Common myeloid progenitor, CD34-positive (primary cell): ENCODE data around the gene ZNF180.
"Not testable (repeated sequence)": the region's sequence is repeated elsewhere in the genome, so short reads cannot be mapped to it uniquely, and the experiment has no call there.

Experiments used
- CTCF ChIA-PET: fragments of 350-600 bp; sonication (Branson Sonifier 250); formaldehyde crosslinking; loops from one replicate; lab custom pipeline; 2021; ENCODE audit warnings: antibody characterized with exemption; lab: Charles Lee
- POLR2A ChIA-PET: fragments of 350-600 bp; sonication (Branson Sonifier 250); formaldehyde crosslinking; loops from one replicate; lab custom pipeline; 2021; ENCODE audit warnings: antibody characterized with exemption; lab: Charles Lee
- DNase-seq, 3 donors: peaks; one replicate each; pipeline versions ENCODE4 v3.0.0 to v3.0.0-alpha.2; 2013
- H3K27ac ChIP-seq, 2 experiments: 1 replicate in 1 of 2; 2 replicates in 1 of 2; pipeline ENCODE4 v1.7.0; 2013; ENCODE audit warnings: inconsistent platforms in 2 of 2, low read length in 2 of 2, mild to moderate bottlenecking in 2 of 2, low read depth in 1 of 2, moderate library complexity in 1 of 2; ENCODE audit not compliant: severe bottlenecking in 2 of 2, insufficient read depth in 1 of 2, poor library complexity in 1 of 2
- H3K27me3 ChIP-seq, 5 experiments: replicated peaks in 2 of 5; 1 replicate in 3 of 5; 2 replicates in 2 of 5; pipeline versions ENCODE4 v1.6.1 to v1.7.0; 2013; ENCODE audit warnings: low read length in 4 of 5, mild to moderate bottlenecking in 2 of 5, moderate library complexity in 2 of 5, inconsistent platforms in 1 of 5; ENCODE audit not compliant: insufficient read depth in 5 of 5, control insufficient read depth in 4 of 5
- H3K36me3 ChIP-seq, 4 experiments: 1 replicate in 2 of 4; 2 replicates in 2 of 4; pipeline versions ENCODE4 v1.6.1 to v1.7.0; 2013; ENCODE audit warnings: low read length in 3 of 4, control low read depth in 1 of 4, mild to moderate bottlenecking in 1 of 4; ENCODE audit not compliant: control insufficient read depth in 4 of 4, insufficient read depth in 4 of 4
- H3K4me1 ChIP-seq, 4 experiments: 1 replicate in 3 of 4; 2 replicates in 1 of 4; pipeline versions ENCODE4 v1.6.1 to v1.7.1; 2013; ENCODE audit warnings: low read length in 3 of 4, mild to moderate bottlenecking in 3 of 4, control low read depth in 1 of 4, inconsistent platforms in 1 of 4, moderate library complexity in 1 of 4; ENCODE audit not compliant: control insufficient read depth in 4 of 4, insufficient read depth in 4 of 4; ENCODE audit errors: control extremely low read depth in 1 of 4
- H3K4me3 ChIP-seq, 7 experiments: 1 replicate in 4 of 7; 2 replicates in 3 of 7; pipeline versions ENCODE4 v1.5.1 to v1.7.0; 2013; ENCODE audit warnings: mild to moderate bottlenecking in 7 of 7, low read length in 6 of 7, moderate library complexity in 6 of 7, inconsistent platforms in 2 of 7, low read depth in 2 of 7, control low read depth in 1 of 7; ENCODE audit not compliant: insufficient read depth in 4 of 7, control insufficient read depth in 1 of 7; ENCODE audit errors: extremely low read depth in 1 of 7
- H3K9me3 ChIP-seq, 5 experiments: 1 replicate in 4 of 5; 2 replicates in 1 of 5; pipeline versions ENCODE4 v1.6.1 to v1.7.1; 2013; ENCODE audit warnings: low read length in 4 of 5, mild to moderate bottlenecking in 2 of 5, inconsistent platforms in 1 of 5, low read depth in 1 of 5, moderate library complexity in 1 of 5; ENCODE audit not compliant: control insufficient read depth in 4 of 5, insufficient read depth in 2 of 5; ENCODE audit errors: control extremely low read depth in 1 of 5
- WGBS: methylation state at CpG from one replicate; pipeline ENCODE4 v1.1.5; 2013; ENCODE audit not compliant: insufficient coverage; 5-methylcytosine and 5-hydroxymethylcytosine counted together

ZNF180 gene

DNA sequence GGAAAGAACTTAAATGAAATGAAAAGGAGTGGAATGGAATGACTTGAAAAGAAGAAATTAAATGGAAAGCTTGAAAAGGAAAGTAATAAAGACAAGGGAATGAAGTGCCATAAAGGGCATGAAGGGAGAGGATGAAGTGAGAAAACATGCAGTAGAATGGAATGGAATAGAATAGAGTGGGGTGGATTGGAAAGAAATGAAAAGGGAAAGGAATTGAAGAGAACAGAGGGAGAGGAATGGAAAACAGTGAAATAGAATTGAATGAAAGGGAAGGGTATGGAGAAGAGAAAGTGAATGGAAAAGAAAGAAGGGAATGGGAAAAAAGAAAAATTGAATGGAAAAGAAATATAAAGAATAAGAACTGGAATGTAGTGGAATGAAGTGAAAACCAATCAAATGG lies 9.2 kb upstream of the ZNF180 start:
- peaks cover 0 to 19% (median 2%) of the 10 kb centered on the region in 5 experiments for H3K27me3 ChIP-seq
- H3K36me3 ChIP-seq: no peaks in the 10 kb centered on the region
- H3K9me3 ChIP-seq: peaks cover 0 to 7% (median 1%) of the 10 kb centered on the region in 5 experiments
- no peak overlapping the region for H3K27ac ChIP-seq
- CTCF ChIA-PET: no interaction called here
- DNase-seq: no peak
- POLR2A ChIA-PET: no interaction called here
- H3K4me3 ChIP-seq: no peak overlapping the region
- H3K4me1 ChIP-seq: peaks cover 0 to 2% (median 0%) of the 10 kb centered on the region in 4 experiments

DNA sequence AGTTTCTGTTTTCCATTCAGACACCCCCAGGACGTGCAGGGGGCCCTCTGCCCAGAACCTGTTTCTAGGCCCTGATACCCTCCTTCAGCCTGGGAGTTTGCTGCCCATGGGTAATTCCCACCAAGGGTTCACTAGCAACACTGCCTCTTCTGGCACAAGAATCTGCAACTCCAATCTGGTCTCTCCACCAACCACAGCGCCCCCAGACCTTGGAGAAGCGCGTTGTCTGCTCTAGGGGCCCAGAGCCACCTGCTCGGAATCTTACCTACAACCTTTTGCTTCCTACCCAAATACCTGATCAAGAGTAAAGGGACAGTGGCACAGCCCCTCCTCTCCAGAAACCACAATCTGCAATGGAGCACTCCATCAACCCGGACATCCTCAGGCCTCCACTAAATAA lies 763 bp downstream of the ZNF180 start:
- WGBS: 14% methylated on average over 5 of the region's 6 CpGs
- CTCF ChIA-PET: interaction anchor here (0.6 to 1.3 kb wide), 2 partner anchors 14 to 498 kb away, joined by 3 to 4 read pairs; no protein-coding TSS in a partner anchor
- POLR2A ChIA-PET: no interaction called here
- peak overlapping the region in 1 of 2 experiments; percentile 88 for H3K27ac ChIP-seq
- H3K36me3 ChIP-seq: peaks cover 19 to 46% (median 34%) of the 10 kb centered on the region in 4 experiments
- H3K4me3 ChIP-seq: peak overlapping the region; percentile 85 to 96 (median 94)
- H3K4me1 ChIP-seq: peaks cover 8 to 22% (median 10%) of the 10 kb centered on the region in 4 experiments
- H3K9me3 ChIP-seq: peaks cover 0 to 50% (median 39%) of the 10 kb centered on the region in 5 experiments
- no peaks in the 10 kb centered on the region for H3K27me3 ChIP-seq
- DNase-seq: no peak

- peaks cover 8 to 22% (median 10%) of the 10 kb centered on the region in 4 experiments for H3K4me1 ChIP-seq
- no peak for DNase-seq
- no peaks in the 10 kb centered on the region for H3K27me3 ChIP-seq
- H3K36me3 ChIP-seq: peaks cover 21 to 52% (median 40%) of the 10 kb centered on the region in 4 experiments
- CTCF ChIA-PET: interaction anchor here (1.3 kb wide), 1 partner anchor 15 kb away, joined by 4 read pairs; no protein-coding TSS in a partner anchor
- over 99% methylated on average over 9 of the region's 9 CpGs for WGBS
- H3K9me3 ChIP-seq: peaks cover 0 to 55% (median 42%) of the 10 kb centered on the region in 5 experiments
- H3K4me3 ChIP-seq: peak overlapping the region in 4 of 7 experiments; percentile 86 to 96 (median 94)
- no peak overlapping the region for H3K27ac ChIP-seq
- POLR2A ChIA-PET: no interaction called here
Observed at GRCh38 chr19:44498988-44499387, 1.3 kb downstream of the ZNF180 start.

DNA sequence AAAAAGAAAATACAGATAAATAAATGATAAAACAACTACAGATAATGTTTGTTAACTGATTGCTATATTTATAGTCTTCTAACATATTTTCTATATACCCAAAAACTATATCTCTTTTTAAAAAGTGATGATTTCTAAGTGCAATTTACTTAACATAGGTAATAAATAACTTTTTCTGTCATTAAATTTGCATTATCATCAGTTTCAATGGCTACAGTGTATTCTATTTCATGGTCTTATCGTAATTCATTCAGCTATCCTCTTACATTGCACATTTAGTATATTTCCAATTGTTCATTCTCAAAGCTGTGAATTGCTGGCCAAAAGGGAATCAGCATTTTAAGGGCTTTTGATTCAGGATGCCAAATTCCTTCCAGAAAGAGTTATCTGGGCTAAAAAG lies 3.6 kb downstream of the ZNF180 start:
- WGBS: no CpG with 5 or more reads among the region's 1 CpG
- peaks cover 0 to 77% (median 62%) of the 10 kb centered on the region in 5 experiments for H3K9me3 ChIP-seq
- peaks cover 8 to 22% (median 10%) of the 10 kb centered on the region in 4 experiments for H3K4me1 ChIP-seq
- no peaks in the 10 kb centered on the region for H3K27me3 ChIP-seq
- ChIA-PET POLR2A (no interaction called here), CTCF (interaction anchor here (1.8 kb wide), 1 partner anchor 9 kb away, joined by 4 read pairs; no protein-coding TSS in a partner anchor)
- peak overlapping the region in 1 of 7 experiments; percentile 16 for H3K4me3 ChIP-seq
- peaks cover 32 to 75% (median 61%) of the 10 kb centered on the region in 4 experiments for H3K36me3 ChIP-seq
- H3K27ac ChIP-seq: no peak overlapping the region
- no peak for DNase-seq

DNA sequence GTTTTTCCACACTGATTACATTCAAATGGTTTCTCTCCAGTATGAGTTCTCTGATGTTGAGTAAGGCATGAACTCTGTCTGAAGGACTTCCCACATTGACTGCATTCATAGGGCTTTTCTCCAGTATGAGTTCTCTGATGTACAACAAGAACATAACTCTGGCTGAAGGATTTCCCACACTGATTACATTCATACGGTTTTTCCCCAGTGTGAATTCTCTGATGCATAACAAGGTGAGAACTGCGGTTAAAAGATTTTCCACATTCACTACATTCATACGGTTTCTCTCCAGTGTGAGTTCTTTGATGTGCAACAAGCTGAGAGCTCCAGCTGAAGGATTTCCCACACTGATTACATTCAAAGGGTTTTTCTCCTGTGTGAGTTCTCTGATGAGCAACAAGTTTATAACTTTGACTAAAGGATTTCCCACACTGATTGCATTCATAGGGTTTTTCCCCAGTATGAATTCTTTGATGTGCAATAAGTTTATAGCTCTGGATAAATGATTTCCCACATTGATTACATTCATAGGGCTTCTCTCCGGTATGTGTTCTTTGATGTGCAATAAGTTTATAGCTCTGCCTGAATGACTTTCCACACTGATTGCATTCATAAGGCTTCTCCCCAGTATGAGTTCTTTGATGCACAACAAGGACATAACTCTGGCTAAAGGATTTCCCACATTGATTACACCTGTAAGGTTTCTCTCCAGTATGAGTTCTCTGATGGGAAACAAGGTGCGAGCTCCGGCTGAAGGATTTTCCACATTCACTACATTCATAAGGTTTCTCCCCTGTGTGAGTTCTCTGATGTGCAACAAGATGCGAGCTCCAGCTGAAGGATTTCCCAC lies 23.5 kb downstream of the ZNF180 start:
- 100% methylated on average over 3 of the region's 7 CpGs for WGBS
- ChIA-PET POLR2A (no interaction called here), CTCF (interaction anchor here (1.6 kb wide), 1 partner anchor 14 kb away, joined by 4 read pairs; no protein-coding TSS in a partner anchor)
- no peaks in the 10 kb centered on the region for H3K4me1 ChIP-seq
- H3K27me3 ChIP-seq: no peaks in the 10 kb centered on the region
- H3K9me3 ChIP-seq: peaks cover 42 to 99% (median 85%) of the 10 kb centered on the region in 5 experiments
- H3K36me3 ChIP-seq: peaks cover 49 to 69% (median 63%) of the 10 kb centered on the region in 4 experiments
- no peak overlapping the region for H3K4me3 ChIP-seq
- H3K27ac ChIP-seq: no peak overlapping the region
- peak; percentile 23 to 64 (median 48) for DNase-seq

GRCh38 chr19:44468730-44469129 lies 31.6 kb downstream of the ZNF180 start:
- H3K27ac ChIP-seq, POLR2A ChIA-PET, CTCF ChIA-PET, H3K36me3 ChIP-seq, H3K4me3 ChIP-seq, H3K4me1 ChIP-seq, H3K27me3 ChIP-seq, DNase-seq: not testable (repeated sequence)
- 47% methylated on average over 3 of the region's 5 CpGs for WGBS
- H3K9me3 ChIP-seq: peaks cover 5 to 77% (median 53%) of the 10 kb centered on the region in 5 experiments
